Measurements from ENCODE around the gene CCDC8. TPM values are rescaled to one million over a fixed set of nuclear protein-coding genes. Genes with fewer than 3 reads are reported as not detected.

Gene CCDC8
- total RNA-seq, 1 donor from 2014 or later: 10.0 TPM

DNA sequence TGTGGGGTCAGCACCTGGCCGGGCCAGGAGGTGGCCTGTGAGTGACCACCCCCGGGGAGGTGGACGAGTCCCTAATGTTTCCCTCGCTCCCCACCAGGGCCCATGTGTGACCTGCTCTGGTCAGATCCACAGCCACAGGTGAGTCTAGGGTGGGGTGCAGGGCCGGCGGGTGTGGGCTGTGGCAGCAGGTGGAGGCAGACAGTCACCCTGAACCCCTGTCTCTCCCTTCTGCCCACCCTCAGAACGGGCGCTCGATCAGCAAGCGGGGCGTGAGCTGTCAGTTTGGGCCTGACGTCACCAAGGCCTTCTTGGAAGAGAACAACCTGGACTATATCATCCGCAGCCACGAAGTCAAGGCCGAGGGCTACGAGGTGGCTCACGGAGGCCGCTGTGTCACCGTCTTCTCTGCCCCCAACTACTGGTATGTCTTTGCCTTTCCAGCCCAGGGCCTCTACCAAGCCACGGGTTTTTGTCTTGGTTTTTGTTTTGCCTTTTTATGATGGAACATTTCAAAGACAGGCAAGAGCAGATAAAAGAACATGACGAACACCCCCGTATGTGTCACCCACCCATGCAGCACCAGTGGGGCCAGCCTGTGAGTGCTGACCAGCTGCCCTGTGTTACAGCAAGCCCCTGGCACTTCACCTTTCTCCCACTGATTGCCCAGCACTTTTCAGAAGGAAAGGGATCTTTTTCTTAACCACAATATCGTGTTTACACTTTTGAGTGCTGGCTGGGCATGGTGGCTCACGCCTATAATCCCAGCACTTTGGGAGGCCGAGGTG lies 24.9 kb downstream of the CCDC8 start:
- Histone ChIP-seq H3K4me1 (peaks cover 0 to 17% of the 10 kb centered on the region in 2 donors), H3K27ac (no peak overlapping the region), H3K27me3 (no peaks in the 10 kb centered on the region), H3K4me3 (no peak overlapping the region), H3K36me3 (peaks cover 57 to 74% of the 10 kb centered on the region in 2 donors), H3K9me3 (no peaks in the 10 kb centered on the region)
- intact Hi-C loops (cut with DNase I): no loop called here
- no peak for DNase-seq (ENCODE audit: low spot score in 2 of 2)
- TF ChIP-seq, protein P1, sequence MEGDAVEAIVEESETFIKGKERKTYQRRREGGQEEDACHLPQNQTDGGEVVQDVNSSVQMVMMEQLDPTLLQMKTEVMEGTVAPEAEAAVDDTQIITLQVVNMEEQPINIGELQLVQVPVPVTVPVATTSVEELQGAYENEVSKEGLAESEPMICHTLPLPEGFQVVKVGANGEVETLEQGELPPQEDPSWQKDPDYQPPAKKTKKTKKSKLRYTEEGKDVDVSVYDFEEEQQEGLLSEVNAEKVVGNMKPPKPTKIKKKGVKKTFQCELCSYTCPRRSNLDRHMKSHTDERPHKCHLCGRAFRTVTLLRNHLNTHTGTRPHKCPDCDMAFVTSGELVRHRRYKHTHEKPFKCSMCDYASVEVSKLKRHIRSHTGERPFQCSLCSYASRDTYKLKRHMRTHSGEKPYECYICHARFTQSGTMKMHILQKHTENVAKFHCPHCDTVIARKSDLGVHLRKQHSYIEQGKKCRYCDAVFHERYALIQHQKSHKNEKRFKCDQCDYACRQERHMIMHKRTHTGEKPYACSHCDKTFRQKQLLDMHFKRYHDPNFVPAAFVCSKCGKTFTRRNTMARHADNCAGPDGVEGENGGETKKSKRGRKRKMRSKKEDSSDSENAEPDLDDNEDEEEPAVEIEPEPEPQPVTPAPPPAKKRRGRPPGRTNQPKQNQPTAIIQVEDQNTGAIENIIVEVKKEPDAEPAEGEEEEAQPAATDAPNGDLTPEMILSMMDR (IDR thresholded peaks at IDR 0.05): no peak

DNA sequence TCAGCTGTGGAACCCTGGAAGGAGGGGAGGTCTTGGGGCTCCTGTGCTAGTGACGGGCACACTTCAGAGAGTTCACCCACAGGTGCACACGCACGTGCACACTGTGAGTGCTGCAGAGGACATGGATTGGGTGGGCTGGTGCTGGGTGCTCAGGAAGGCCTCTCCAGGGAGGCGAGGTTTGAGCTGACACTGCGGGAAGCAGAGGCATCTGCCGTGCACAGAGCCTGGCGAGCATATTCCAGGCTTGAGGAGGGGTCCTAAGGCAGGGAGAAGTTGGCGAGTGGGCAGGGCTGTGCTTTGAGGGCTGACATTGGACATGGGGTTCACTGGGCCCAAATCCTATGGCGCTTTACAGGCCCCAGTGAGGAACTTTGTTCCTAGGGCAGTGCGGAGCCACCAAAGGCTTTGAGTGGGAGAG lies 25.6 kb downstream of the CCDC8 start:
- no peaks in the 10 kb centered on the region for H3K27me3 ChIP-seq
- H3K9me3 ChIP-seq: no peaks in the 10 kb centered on the region
- intact Hi-C loops (cut with DNase I): no loop called here
- peaks cover 0 to 14% of the 10 kb centered on the region in 2 donors for H3K4me1 ChIP-seq
- peaks cover 62 to 82% of the 10 kb centered on the region in 2 donors for H3K36me3 ChIP-seq
- DNase-seq (ENCODE audit: low spot score in 2 of 2): no peak
- no peak overlapping the region for H3K27ac ChIP-seq
- TF ChIP-seq, protein P1 (IDR thresholded peaks at IDR 0.05): no peak
- H3K4me3 ChIP-seq: no peak overlapping the region

DNA sequence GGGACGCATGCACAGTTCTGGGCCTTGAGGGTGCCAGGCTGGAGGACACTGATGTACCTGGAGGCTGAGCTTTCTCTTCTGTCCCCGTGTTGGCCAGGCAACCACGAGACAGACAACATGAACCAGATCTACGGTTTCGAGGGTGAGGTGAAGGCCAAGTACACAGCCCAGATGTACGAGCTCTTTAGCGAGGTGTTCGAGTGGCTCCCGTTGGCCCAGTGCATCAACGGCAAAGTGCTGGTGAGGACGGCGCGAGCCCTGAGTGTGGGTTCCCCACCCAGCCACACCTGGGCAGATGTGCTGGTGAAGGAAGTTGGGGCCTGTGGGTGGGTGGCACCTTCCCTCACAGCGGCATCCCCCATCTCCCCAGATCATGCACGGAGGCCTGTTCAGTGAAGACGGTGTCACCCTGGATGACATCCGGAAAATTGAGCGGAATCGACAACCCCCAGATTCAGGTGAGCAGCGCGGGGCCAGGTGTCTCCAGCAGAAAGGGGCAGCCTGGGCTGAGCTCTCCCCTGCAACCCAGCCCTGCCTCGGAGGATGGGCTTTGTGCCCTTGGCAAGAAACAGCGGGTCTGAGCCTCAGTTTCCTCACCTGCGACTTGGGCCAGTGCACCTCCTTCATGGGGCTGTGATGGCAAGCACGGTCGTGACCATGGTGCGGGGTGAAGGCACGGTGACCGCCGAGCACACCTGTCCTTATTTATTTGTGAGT lies 26.2 kb downstream of the CCDC8 start:
- intact Hi-C loops (cut with DNase I): no loop called here
- Histone ChIP-seq H3K4me1 (peaks cover 0 to 8% of the 10 kb centered on the region in 2 donors), H3K4me3 (no peak overlapping the region), H3K27ac (no peak overlapping the region), H3K27me3 (no peaks in the 10 kb centered on the region), H3K9me3 (no peaks in the 10 kb centered on the region), H3K36me3 (peaks cover 62 to 87% of the 10 kb centered on the region in 2 donors)
- TF ChIP-seq, protein P1 (IDR thresholded peaks at IDR 0.05): no peak
- peak in 1 of 2 donors; percentile 37 for DNase-seq (ENCODE audit: low spot score in 2 of 2)

DNA sequence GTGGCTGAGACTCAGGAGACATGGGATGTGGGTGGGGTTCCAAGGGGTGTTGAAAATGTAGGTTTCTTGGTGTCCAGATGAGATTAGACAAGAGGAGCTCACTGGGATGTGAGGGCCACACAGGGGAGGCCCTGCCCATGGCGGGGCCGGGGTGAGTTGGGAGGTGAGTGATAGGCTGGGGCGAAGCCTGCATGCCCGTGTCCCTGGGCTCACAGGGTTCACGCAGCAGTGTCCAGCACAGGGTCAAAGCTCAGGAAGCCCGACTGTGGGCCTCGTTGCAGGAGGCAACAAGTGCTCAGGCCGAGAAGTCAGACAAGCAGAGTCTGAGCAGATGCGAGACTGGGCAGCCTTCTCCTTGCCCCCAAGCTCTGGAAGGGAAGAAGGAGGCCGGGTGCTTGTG lies 27.2 kb downstream of the CCDC8 start:
- Histone ChIP-seq H3K36me3 (peaks cover 64 to 94% of the 10 kb centered on the region in 2 donors), H3K4me1 (no peaks in the 10 kb centered on the region), H3K27ac (no peak overlapping the region), H3K27me3 (no peaks in the 10 kb centered on the region), H3K4me3 (no peak overlapping the region), H3K9me3 (no peaks in the 10 kb centered on the region)
- TF ChIP-seq, protein P1 (IDR thresholded peaks at IDR 0.05): no peak
- peak in 1 of 2 donors; percentile 52 for DNase-seq (ENCODE audit: low spot score in 2 of 2)
- intact Hi-C loops (cut with DNase I): no loop called here

DNA sequence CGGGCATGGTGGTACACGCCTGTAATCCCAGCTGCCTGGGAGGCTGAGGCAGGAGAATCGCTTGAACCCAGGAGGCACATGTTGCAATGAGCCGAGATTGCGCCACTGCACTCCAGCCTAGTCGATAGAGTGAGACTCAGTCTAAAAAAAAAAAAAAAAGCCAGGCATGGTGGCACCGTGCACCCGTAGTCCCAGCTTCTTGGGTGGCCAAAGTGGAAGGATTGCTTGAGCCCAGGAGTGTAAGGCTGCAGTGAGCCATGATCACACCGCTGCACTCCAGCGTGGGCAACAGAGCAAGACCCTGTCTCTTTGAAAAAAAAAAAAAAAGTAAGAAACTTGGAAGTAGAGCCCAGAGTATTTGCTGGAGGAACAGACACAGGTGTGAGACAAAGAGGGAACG lies 27.7 kb downstream of the CCDC8 start:
- Histone ChIP-seq H3K4me1 (no peaks in the 10 kb centered on the region), H3K36me3 (peaks cover 59 to 92% of the 10 kb centered on the region in 2 donors), H3K9me3 (no peaks in the 10 kb centered on the region), H3K27me3 (no peaks in the 10 kb centered on the region), H3K27ac (no peak overlapping the region), H3K4me3 (no peak overlapping the region)
- peak in 1 of 2 donors; percentile 37 for DNase-seq (ENCODE audit: low spot score in 2 of 2)
- TF ChIP-seq, protein P1 (IDR thresholded peaks at IDR 0.05): no peak
- intact Hi-C loops (cut with DNase I): no loop called here

Measured in ascending aorta (tissue), 2 donors.